Measurements from ENCODE around the gene KCNQ1OT1.

Gene KCNQ1OT1

GRCh38 chr11:2719831-2720590 lies 20.2 kb upstream of the KCNQ1OT1 start:
- DNase-seq = no peak

- DNase-seq = no peak
Measured at GRCh38 chr11:2718817-2719438, 19.1 kb upstream of the KCNQ1OT1 start.

DNA sequence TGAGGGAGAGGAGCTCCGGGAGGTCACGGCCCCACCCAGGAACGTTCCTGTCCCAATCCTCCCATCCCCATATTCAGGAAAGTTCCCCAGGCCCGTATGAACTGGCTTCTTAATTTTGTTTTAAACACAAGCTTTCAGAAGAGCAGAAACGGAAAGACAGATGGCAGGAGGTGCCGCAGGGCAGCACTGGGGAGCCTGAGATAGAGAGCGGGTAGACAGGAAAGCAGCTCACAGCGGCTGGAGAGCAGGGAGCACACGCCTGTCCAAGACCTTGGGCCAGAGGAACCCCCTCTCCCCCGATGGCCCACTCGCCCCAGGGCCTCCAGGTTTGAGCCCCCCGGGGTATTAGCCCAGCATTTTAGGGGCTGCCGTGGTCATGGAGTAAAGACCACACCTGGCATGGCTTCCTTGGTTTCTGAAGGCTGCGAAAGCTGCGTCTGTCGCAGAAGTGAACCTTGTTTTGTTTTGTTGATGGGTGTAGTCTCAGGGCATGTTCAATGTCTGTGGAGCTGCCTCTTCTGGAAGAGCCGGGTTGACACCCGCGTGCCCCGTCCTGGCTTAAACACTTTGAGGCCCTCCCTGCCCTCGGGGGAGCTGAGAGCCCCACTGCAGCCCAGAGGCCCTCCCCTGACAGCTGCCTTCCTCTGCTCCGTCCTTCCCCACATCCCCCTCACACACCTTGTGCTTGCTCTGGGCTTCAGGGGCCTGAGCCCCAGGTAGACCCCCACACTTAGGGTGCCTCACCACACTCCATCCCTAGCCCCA lies 17.9 kb upstream of the KCNQ1OT1 start:
- DNase-seq = no peak

GRCh38 chr11:2716376-2717095 lies 16.7 kb upstream of the KCNQ1OT1 start:
- DNase-seq = no peak

- DNase-seq = no peak
Measured at GRCh38 chr11:2715716-2716350, 16.0 kb upstream of the KCNQ1OT1 start.

DNA sequence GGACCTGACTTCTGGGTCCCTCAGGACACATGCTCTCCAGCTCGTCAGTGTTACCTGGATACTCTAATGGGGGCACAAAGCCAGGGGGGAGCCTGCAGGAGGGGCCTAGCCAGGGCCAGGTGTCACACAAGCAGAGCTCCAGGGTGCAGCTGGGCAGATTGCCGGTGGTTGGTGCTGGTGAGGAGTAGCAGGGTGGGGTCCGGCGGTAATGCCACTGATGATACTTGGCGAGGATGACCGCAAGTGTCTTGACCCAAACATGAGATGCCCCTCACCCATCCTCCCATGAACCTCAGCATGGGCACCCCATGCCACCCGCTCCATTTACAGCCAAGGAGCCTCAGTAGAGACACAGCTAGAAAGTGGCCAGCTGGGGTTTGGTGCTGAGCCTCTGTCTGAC lies 15.1 kb upstream of the KCNQ1OT1 start:
- no peak for DNase-seq

DNA sequence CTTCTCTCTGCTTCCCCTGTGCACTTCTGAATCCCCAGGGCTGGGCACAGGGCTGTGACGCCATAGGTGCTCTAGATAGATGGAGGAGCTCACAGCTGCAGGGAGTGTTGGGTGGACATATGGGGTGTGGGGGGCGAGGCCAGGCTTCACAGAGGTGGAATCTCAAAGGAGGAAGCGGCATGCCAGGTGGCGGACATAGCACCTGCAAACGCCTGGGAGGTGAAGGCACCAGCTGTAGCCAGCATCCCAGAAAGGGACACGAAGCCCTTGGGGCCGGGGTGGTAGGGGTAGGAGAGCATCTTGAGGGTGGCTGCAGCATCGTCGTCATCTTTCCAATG lies 14.6 kb upstream of the KCNQ1OT1 start:
- DNase-seq = no peak

GRCh38 chr11:2713661-2714462 lies 14.1 kb upstream of the KCNQ1OT1 start:
- no peak for DNase-seq

- no peak for DNase-seq
Measured at GRCh38 chr11:2713094-2713493, 13.3 kb upstream of the KCNQ1OT1 start.

DNA sequence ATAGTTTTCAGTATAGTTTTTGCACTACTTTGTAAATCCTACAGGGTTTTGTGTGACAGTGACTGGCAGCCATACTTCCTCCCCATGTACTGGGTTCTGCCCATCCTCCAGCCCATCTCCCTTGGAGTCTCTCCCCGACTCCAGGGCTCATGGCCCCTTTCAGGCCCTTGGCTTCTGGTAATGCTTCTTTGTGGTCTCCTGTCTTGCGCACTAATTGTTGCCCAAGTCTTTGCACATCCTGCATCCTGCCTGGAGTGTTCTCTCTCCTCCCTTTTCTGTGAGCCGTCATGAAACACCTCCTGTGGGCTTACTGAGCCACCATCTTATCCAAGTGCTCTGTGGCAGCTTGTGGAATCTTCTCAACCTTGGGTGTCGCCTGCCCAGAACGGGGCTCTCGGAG lies 11.4 kb upstream of the KCNQ1OT1 start:
- no peak for DNase-seq

DNA sequence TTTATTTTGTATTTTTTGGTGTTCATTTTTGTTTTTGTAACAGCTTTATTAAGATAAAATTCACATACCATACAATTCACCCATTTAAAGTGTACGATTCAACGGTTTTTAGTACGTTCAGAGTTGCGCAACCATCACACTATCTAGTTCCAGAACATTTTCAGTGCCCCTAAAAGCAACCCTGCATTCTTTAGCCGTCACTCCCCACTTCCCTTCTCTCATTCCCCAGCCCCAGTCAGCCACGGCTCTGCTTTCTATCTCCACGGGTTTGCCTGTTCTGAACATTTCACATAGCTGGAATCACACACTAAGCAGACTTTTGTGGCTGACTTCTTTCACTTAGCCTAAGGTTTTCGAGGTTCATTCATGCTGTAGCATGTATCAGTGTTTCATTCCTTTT lies 9.6 kb upstream of the KCNQ1OT1 start:
- DNase-seq = no peak

DNA sequence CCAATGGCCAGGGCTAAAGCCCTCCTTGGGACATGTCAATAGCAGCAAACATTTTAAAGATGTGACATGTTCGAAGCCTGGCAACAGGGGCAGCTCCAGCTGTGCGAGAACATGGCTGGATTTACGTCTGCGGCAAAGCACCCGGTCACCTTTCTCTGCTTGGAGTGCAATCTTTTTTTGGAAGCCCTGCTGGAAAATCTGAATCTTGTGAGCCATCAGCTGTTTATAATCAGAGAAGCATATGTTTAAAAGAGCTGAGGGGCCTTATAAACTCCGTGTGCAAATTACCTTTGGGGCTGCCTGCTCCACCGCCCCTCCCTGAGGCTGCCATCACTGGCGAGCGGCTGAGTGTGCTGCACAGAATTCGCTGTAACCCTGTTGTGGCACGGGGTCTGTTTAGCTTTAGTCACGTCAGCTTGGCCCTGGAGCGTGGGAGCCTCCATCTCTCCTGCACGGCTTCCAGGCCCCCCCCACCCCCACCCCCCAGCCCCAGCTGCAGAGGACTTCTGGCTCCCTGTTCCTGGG lies 9.0 kb upstream of the KCNQ1OT1 start:
- DNase-seq = no peak

DNA sequence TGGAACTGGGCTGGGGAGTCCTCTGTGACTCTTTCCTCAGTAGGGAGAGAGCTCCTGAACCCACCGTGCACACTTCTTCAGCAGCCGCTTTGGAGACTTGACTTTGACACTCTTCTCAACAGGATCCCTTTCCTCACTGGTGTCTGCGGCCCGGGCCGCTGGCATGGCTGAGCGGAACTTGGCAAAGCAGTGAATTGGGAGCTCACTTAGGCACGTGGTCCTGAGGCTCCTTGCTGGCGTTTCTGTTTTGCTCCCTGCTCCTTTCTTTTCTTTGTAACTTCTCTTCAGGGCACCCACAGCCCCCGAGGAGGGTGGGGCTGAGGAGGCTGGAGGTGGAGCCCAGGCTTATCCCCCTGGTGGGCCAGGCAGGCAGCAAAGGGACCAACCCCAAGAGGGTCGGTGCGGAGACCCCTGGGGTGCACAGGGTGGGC lies 8.4 kb upstream of the KCNQ1OT1 start:
- DNase-seq = no peak

- no peak for DNase-seq
Measured at GRCh38 chr11:2707736-2708135, 7.9 kb upstream of the KCNQ1OT1 start.

- DNase-seq = no peak
Measured at GRCh38 chr11:2706321-2706720, 6.5 kb upstream of the KCNQ1OT1 start.

GRCh38 chr11:2704896-2705606 lies 5.3 kb upstream of the KCNQ1OT1 start:
- no peak for DNase-seq

GRCh38 chr11:2704356-2704755 lies 4.6 kb upstream of the KCNQ1OT1 start:
- DNase-seq = no peak

GRCh38 chr11:2703363-2704141 lies 3.8 kb upstream of the KCNQ1OT1 start:
- no peak for DNase-seq

- DNase-seq = no peak
Measured at GRCh38 chr11:2702771-2703362, 3.1 kb upstream of the KCNQ1OT1 start.

DNA sequence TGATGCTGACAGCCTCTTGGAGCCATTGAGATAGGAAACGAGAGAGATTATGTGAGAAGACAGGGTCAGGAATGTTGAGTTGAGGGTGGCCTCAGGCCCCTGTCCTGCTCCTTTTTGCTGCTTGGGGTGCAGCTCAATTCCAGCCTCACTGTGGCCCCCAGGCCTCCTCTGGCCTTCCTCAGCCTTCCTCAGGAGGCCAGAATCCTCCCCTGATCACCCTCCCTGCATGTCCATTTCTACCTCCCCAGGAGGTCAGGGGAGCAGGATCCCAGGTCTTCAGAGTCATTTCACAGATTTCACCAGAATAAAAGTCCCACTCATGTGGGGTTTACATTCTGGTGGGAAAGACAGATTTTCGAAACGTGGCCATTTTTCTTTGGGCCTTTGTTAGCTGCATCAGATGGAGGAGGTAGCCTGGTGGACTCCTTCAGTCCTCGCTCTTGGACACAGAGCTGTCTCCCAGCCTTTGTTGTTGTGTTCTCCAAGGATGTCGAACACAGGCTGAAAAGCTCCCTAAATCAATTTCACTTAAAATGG lies 2.2 kb upstream of the KCNQ1OT1 start:
- DNase-seq = no peak
